Mammary epithelial cell (primary cell): ENCODE results near the gene DIS3L2.

Experiments
- EZH2 ChIP-seq: IDR thresholded peaks from 2 replicates; pipeline ENCODE4 v1.6.1; 2012; ENCODE audit warnings: low read length, inconsistent platforms, borderline replicate concordance
- TF ChIP-seq, protein P1 (sequence below), 2 donors: IDR thresholded peaks in 1 of 2; conservative IDR thresholded peaks in 1 of 2; 2 replicates each; pipeline ENCODE4 v1.5.1; 2011 to 2012; ENCODE audit warnings: inconsistent platforms in 2 of 2, low read length in 2 of 2, mild to moderate bottlenecking in 2 of 2, control low read depth in 1 of 2, low read depth in 1 of 2; ENCODE audit not compliant: insufficient read depth in 1 of 2; ENCODE audit errors: extremely low read depth in 1 of 2

DNA sequence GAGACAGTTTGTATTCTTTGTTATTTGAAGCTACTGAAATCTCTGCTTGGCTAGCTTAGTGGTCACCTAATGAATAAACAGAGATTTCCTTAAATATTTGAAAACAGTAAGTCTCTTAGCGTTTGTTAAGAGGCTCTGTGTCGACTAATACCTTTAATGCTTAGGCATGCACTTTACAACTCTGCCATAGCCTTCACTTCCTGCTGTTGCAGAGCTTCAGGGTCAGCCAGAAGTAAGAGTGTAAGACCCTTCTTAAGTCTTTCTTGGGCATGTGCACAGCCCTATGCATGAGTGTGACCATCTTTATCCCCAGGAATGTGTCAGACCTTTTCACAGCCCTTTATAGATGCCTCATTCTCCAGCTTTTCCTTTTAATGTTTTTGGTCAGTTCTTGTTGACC lies 221.8 kb downstream of the DIS3L2 start:
- TF ChIP-seq, protein P1, sequence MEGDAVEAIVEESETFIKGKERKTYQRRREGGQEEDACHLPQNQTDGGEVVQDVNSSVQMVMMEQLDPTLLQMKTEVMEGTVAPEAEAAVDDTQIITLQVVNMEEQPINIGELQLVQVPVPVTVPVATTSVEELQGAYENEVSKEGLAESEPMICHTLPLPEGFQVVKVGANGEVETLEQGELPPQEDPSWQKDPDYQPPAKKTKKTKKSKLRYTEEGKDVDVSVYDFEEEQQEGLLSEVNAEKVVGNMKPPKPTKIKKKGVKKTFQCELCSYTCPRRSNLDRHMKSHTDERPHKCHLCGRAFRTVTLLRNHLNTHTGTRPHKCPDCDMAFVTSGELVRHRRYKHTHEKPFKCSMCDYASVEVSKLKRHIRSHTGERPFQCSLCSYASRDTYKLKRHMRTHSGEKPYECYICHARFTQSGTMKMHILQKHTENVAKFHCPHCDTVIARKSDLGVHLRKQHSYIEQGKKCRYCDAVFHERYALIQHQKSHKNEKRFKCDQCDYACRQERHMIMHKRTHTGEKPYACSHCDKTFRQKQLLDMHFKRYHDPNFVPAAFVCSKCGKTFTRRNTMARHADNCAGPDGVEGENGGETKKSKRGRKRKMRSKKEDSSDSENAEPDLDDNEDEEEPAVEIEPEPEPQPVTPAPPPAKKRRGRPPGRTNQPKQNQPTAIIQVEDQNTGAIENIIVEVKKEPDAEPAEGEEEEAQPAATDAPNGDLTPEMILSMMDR (conservative IDR thresholded peaks at IDR 0.05 in 1 of 2, IDR thresholded peaks at IDR 0.05 in 1 of 2; ENCODE audit: extremely low read depth in 1 of 2, insufficient read depth in 1 of 2, low read depth in 1 of 2, low read length in 2 of 2): no peak
- TF ChIP-seq EZH2: no peak
